SK-N-MC (cell line): ENCODE measurements around the gene ANKS1B.

ENCODE experiments used
- DNase-seq: peaks from one replicate; pipeline ENCODE4 v3.0.0-alpha.2; 2011; ENCODE audit warnings: low read depth, low spot score
- H3K27ac ChIP-seq: fragments of 200-600 bp; sonication (generic); 2 replicates; pipeline ENCODE4 v1.5.1; 2016; ENCODE audit warnings: mixed run types
- H3K36me3 ChIP-seq: fragments of 200-600 bp; sonication (generic); 2 replicates; pipeline ENCODE4 v1.6.1; 2017; ENCODE audit warnings: antibody characterized with exemption, low read length, mixed read lengths; ENCODE audit not compliant: insufficient read depth
- H3K4me3 ChIP-seq: fragments of 200-600 bp; sonication (generic); 2 replicates; pipeline ENCODE4 v1.5.1; 2016
- H3K9ac ChIP-seq: fragments of 200-600 bp; sonication (generic); 2 replicates; pipeline ENCODE4 v1.8.0; 2017; ENCODE audit warnings: mixed run types, mixed read lengths; ENCODE audit not compliant: insufficient read length
- H3K9me3 ChIP-seq: fragments of 200-600 bp; sonication (generic); 2 replicates; pipeline ENCODE4 v1.6.1; 2017; ENCODE audit warnings: low read depth, mild to moderate bottlenecking, antibody characterized with exemption, low read length, moderate library complexity, mixed read lengths
- EZH2 ChIP-seq: fragments of 200-600 bp; sonication (generic); IDR thresholded peaks from one replicate; pipeline ENCODE4 v1.6.1; 2017; ENCODE audit warnings: antibody characterized with exemption
- FOXP2 ChIP-seq: optimal IDR thresholded peaks from 2 replicates; pipeline ENCODE3; 2011; ENCODE audit warnings: mild to moderate bottlenecking, moderate library complexity; ENCODE audit not compliant: insufficient read depth; ENCODE audit errors: extremely low read length, control extremely low read depth
- POLR2AphosphoS5 ChIP-seq: IDR thresholded peaks from 2 replicates; pipeline ENCODE4 v1.6.1; 2012; ENCODE audit warnings: mild to moderate bottlenecking, low read depth, low read length, borderline replicate concordance

ANKS1B gene

GRCh38 chr12:99234702-99235101 lies 750.0 kb downstream of the ANKS1B start:
- TF ChIP-seq EZH2 (no peak), POLR2AphosphoS5 (no peak), FOXP2 (no peak)
- H3K9ac ChIP-seq: no peak overlapping the region
- no peak overlapping the region for H3K4me3 ChIP-seq
- no peaks in the 10 kb centered on the region for H3K9me3 ChIP-seq
- DNase-seq: no peak
- H3K27ac ChIP-seq: no peak overlapping the region
- no peaks in the 10 kb centered on the region for H3K36me3 ChIP-seq

GRCh38 chr12:99232324-99232723 lies 752.4 kb downstream of the ANKS1B start:
- Histone ChIP-seq H3K9ac (no peak overlapping the region), H3K27ac (no peak overlapping the region), H3K36me3 (no peaks in the 10 kb centered on the region), H3K4me3 (no peak overlapping the region), H3K9me3 (no peaks in the 10 kb centered on the region)
- no peak for DNase-seq
- no peak for TF ChIP-seq EZH2

GRCh38 chr12:99231031-99231430 lies 753.7 kb downstream of the ANKS1B start:
- no peak overlapping the region for H3K9ac ChIP-seq
- no peak overlapping the region for H3K4me3 ChIP-seq
- no peak for TF ChIP-seq FOXP2
- no peak for TF ChIP-seq POLR2AphosphoS5
- TF ChIP-seq EZH2: no peak
- H3K27ac ChIP-seq: no peak overlapping the region
- no peaks in the 10 kb centered on the region for H3K36me3 ChIP-seq
- no peaks in the 10 kb centered on the region for H3K9me3 ChIP-seq
- DNase-seq: no peak

GRCh38 chr12:99224237-99224636 lies 760.5 kb downstream of the ANKS1B start:
- H3K9me3 ChIP-seq: no peaks in the 10 kb centered on the region
- no peak overlapping the region for H3K27ac ChIP-seq
- no peak for DNase-seq
- TF ChIP-seq POLR2AphosphoS5 (no peak), FOXP2 (no peak), EZH2 (no peak)
- H3K36me3 ChIP-seq: no peaks in the 10 kb centered on the region
- no peak overlapping the region for H3K9ac ChIP-seq
- H3K4me3 ChIP-seq: no peak overlapping the region

- Histone ChIP-seq H3K9me3 (no peaks in the 10 kb centered on the region), H3K4me3 (no peak overlapping the region), H3K9ac (no peak overlapping the region), H3K27ac (no peak overlapping the region), H3K36me3 (no peaks in the 10 kb centered on the region)
- TF ChIP-seq POLR2AphosphoS5 (no peak), FOXP2 (no peak), EZH2 (no peak)
- no peak for DNase-seq
Observed at GRCh38 chr12:99223579-99223978, 761.2 kb downstream of the ANKS1B start.

GRCh38 chr12:99213047-99213446 lies 771.7 kb downstream of the ANKS1B start:
- no peak for DNase-seq
- no peaks in the 10 kb centered on the region for H3K9me3 ChIP-seq
- no peak for TF ChIP-seq EZH2
- TF ChIP-seq POLR2AphosphoS5: no peak
- TF ChIP-seq FOXP2: no peak
- H3K27ac ChIP-seq: no peak overlapping the region
- no peak overlapping the region for H3K4me3 ChIP-seq
- H3K36me3 ChIP-seq: no peaks in the 10 kb centered on the region
- no peak overlapping the region for H3K9ac ChIP-seq

- no peak for TF ChIP-seq POLR2AphosphoS5
- no peak for TF ChIP-seq FOXP2
- no peak for TF ChIP-seq EZH2
- DNase-seq: no peak
- H3K36me3 ChIP-seq: no peaks in the 10 kb centered on the region
- H3K27ac ChIP-seq: no peak overlapping the region
- no peak overlapping the region for H3K4me3 ChIP-seq
- H3K9me3 ChIP-seq: no peaks in the 10 kb centered on the region
- H3K9ac ChIP-seq: no peak overlapping the region
Observed at GRCh38 chr12:99212275-99212674, 772.5 kb downstream of the ANKS1B start.

- no peak for DNase-seq
- Histone ChIP-seq H3K36me3 (no peaks in the 10 kb centered on the region), H3K27ac (no peak overlapping the region), H3K9ac (no peak overlapping the region), H3K9me3 (no peaks in the 10 kb centered on the region), H3K4me3 (no peak overlapping the region)
- no peak for TF ChIP-seq FOXP2
Observed at GRCh38 chr12:99205111-99205510, 779.6 kb downstream of the ANKS1B start.

- H3K27ac ChIP-seq: no peak overlapping the region
- H3K9ac ChIP-seq: no peak overlapping the region
- no peak for TF ChIP-seq EZH2
- no peaks in the 10 kb centered on the region for H3K36me3 ChIP-seq
- no peaks in the 10 kb centered on the region for H3K9me3 ChIP-seq
- no peak for DNase-seq
- H3K4me3 ChIP-seq: no peak overlapping the region
Observed at GRCh38 chr12:99201906-99202645, 782.7 kb downstream of the ANKS1B start.
